ENCODE results near the gene PPP1R1B.

- TF ChIP-seq, protein P1, sequence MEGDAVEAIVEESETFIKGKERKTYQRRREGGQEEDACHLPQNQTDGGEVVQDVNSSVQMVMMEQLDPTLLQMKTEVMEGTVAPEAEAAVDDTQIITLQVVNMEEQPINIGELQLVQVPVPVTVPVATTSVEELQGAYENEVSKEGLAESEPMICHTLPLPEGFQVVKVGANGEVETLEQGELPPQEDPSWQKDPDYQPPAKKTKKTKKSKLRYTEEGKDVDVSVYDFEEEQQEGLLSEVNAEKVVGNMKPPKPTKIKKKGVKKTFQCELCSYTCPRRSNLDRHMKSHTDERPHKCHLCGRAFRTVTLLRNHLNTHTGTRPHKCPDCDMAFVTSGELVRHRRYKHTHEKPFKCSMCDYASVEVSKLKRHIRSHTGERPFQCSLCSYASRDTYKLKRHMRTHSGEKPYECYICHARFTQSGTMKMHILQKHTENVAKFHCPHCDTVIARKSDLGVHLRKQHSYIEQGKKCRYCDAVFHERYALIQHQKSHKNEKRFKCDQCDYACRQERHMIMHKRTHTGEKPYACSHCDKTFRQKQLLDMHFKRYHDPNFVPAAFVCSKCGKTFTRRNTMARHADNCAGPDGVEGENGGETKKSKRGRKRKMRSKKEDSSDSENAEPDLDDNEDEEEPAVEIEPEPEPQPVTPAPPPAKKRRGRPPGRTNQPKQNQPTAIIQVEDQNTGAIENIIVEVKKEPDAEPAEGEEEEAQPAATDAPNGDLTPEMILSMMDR (IDR thresholded peaks at IDR 0.05): no peak
- TF ChIP-seq POLR2A (IDR thresholded peaks at IDR 0.05): no peak
Observed at GRCh38 chr17:39636587-39636926, 9.8 kb downstream of the PPP1R1B start.
